Esophagus squamous epithelium (tissue), 5 donors: ENCODE measurements around the gene FAU. TPM values are rescaled to one million over a fixed set of nuclear protein-coding genes. Genes with fewer than 3 reads are reported as not detected.

Experiments used
- DNase-seq: peaks from one replicate; lab custom pipeline; 2025; lab: John Stamatoyannopoulos, UW
- H3K27ac ChIP-seq, 4 donors: fragments of 200-600 bp; sonication (generic); one replicate each; pipeline ENCODE4 v1.5.1; 2016 to 2019; ENCODE audit warnings: mild to moderate bottlenecking in 1 of 4
- H3K27me3 ChIP-seq, 4 donors: fragments of 200-600 bp; sonication (generic); 1 replicate in 3 of 4; 2 replicates in 1 of 4; pipeline versions ENCODE4 v1.5.1 to v1.6.0; 2017 to 2021; ENCODE audit warnings: antibody characterized with exemption in 1 of 4
- H3K36me3 ChIP-seq, 3 donors: fragments of 200-600 bp; sonication (generic); one replicate each; pipeline ENCODE4 v1.5.1; 2016 to 2019
- H3K4me1 ChIP-seq, 3 donors: fragments of 200-600 bp; sonication (generic); one replicate each; pipeline ENCODE4 v1.5.1; 2017 to 2019
- H3K4me3 ChIP-seq, 4 donors: fragments of 200-600 bp; sonication (generic); 1 replicate in 3 of 4; 2 replicates in 1 of 4; pipeline ENCODE4 v1.5.1; 2016 to 2019; ENCODE audit warnings: mild to moderate bottlenecking in 2 of 4, moderate library complexity in 1 of 4
- H3K9me3 ChIP-seq, 3 donors: fragments of 200-600 bp; sonication (generic); one replicate each; pipeline ENCODE4 v1.5.1; 2016 to 2019
- CTCF ChIP-seq, 6 experiments: fragments of 450-650 bp in 4 of 6; fragments of 200-600 bp in 2 of 6; sonication (generic) in 2 of 6; IDR thresholded peaks; one replicate each; pipeline ENCODE4 v1.5.1; 2016 to 2019; ENCODE audit warnings: antibody characterized with exemption in 6 of 6, mild to moderate bottlenecking in 4 of 6, moderate library complexity in 4 of 6
- POLR2A ChIP-seq, 4 donors: fragments of 450-650 bp; IDR thresholded peaks; one replicate each; pipeline ENCODE4 v1.6.1; 2017; ENCODE audit warnings: antibody characterized with exemption in 4 of 4, mild to moderate bottlenecking in 4 of 4, moderate library complexity in 3 of 4
- WGBS, 2 donors: methylation state at CpG; one replicate each; pipeline ENCODE4 v1.1.5; 2018; 5-methylcytosine and 5-hydroxymethylcytosine counted together
- intact Hi-C: fragments of 100-400 bp; cut with DNase I; formaldehyde crosslinking; loops from one replicate; pipeline ENCODE4 v1.15.0; 2022
- total RNA-seq, 4 donors: library from RNA; depleted of rRNA; stranded (reverse); fragments of >200 nt; gene quantifications; one replicate each; pipeline ENCODE4 v1.1.0, GENCODE V29; 2016
- donor health status: DM: yes; HTN: yes; CAD: no.

FAU gene
- total RNA-seq, 4 donors from 2014 or later: 436 to 777 (median 528) TPM

- TF ChIP-seq POLR2A (IDR thresholded peaks at IDR 0.05): no peak
- no peak for TF ChIP-seq CTCF (IDR thresholded peaks at IDR 0.05)
- peaks cover 48 to 81% (median 53%) of the 10 kb centered on the region in 3 donors for H3K4me1 ChIP-seq
- DNase-seq: no peak
- 66 to 82% methylated on average over 5 to 6 of the region's 6 CpGs for WGBS, 2 donors
- no peak overlapping the region for H3K4me3 ChIP-seq
- H3K9me3 ChIP-seq: no peaks in the 10 kb centered on the region
- peaks cover 0 to 35% (median 8%) of the 10 kb centered on the region in 3 donors for H3K36me3 ChIP-seq
- no peak overlapping the region for H3K27ac ChIP-seq
- intact Hi-C loops: no loop called here
- no peaks in the 10 kb centered on the region for H3K27me3 ChIP-seq
These were observed 8.1 kb downstream of the FAU start for GRCh38 chr11:65113839-65114238.

- Histone ChIP-seq H3K4me3 (peak overlapping the region; percentile 49 to 70 (median 60)), H3K27me3 (no peaks in the 10 kb centered on the region), H3K9me3 (no peaks in the 10 kb centered on the region), H3K4me1 (peaks cover 51 to 84% (median 54%) of the 10 kb centered on the region in 3 donors), H3K27ac (peak overlapping the region in 2 of 4 donors; percentile 83 to 85), H3K36me3 (peaks cover 2 to 35% (median 12%) of the 10 kb centered on the region in 3 donors)
- intact Hi-C loops: no loop called here
- WGBS, 2 donors: 25 to 27% methylated on average over 10 to 14 of the region's 14 CpGs
- DNase-seq: no peak
- TF ChIP-seq POLR2A (IDR thresholded peaks at IDR 0.05) (no peak), CTCF (IDR thresholded peaks at IDR 0.05) (no peak)
These were observed 8.6 kb downstream of the FAU start for GRCh38 chr11:65113361-65113756.

- no peaks in the 10 kb centered on the region for H3K9me3 ChIP-seq
- no peak for DNase-seq
- peak overlapping the region; percentile 54 to 85 (median 74) for H3K27ac ChIP-seq
- no peak for TF ChIP-seq POLR2A (IDR thresholded peaks at IDR 0.05)
- peak; percentile 81 to 98 (median 92) for TF ChIP-seq CTCF (IDR thresholded peaks at IDR 0.05)
- 5% methylated on average over 4 of the region's 57 CpGs; no CpG with 5 or more reads in 1 of the 2 donors for WGBS, 2 donors
- peak overlapping the region; percentile 49 to 70 (median 60) for H3K4me3 ChIP-seq
- peaks cover 7 to 35% (median 18%) of the 10 kb centered on the region in 3 donors for H3K36me3 ChIP-seq
- H3K4me1 ChIP-seq: peaks cover 54 to 84% (median 58%) of the 10 kb centered on the region in 3 donors
- no peaks in the 10 kb centered on the region for H3K27me3 ChIP-seq
- intact Hi-C loops: no loop called here
These were observed 9.2 kb downstream of the FAU start for GRCh38 chr11:65112546-65113360.

GRCh38 chr11:65111744-65112545 is 10.0 kb downstream of the FAU start, which contains the start of gene TM7SF2:
TSS of gene TM7SF2 (plus strand) at chr11:65111872. CDS start at chr11:65112016, 144 bp downstream.
- Histone ChIP-seq H3K27me3 (no peaks in the 10 kb centered on the region), H3K4me1 (peaks cover 52 to 84% (median 58%) of the 10 kb centered on the region in 3 donors), H3K36me3 (peaks cover 13 to 43% (median 22%) of the 10 kb centered on the region in 3 donors), H3K9me3 (no peaks in the 10 kb centered on the region), H3K4me3 (peak within 1 kb of the TSS; percentile 49 to 70 (median 60)), H3K27ac (peak within 1 kb of the TSS; percentile 64 to 85 (median 80))
- 0 to 1% methylated on average over 8 to 28 of the region's 64 CpGs for WGBS, 2 donors
- intact Hi-C loops: no loop called here
- peak; percentile 76 for DNase-seq
- TF ChIP-seq CTCF (IDR thresholded peaks at IDR 0.05): peak in 2 of 6 experiments; percentile 8 to 22
- peak in 3 of 4 donors; percentile 64 to 86 (median 78) for TF ChIP-seq POLR2A (IDR thresholded peaks at IDR 0.05)
